ENCODE data around the gene GALNT4. TPM values are rescaled to one million over a fixed set of nuclear protein-coding genes. Genes with fewer than 3 reads are reported as not detected.

GALNT4 gene
- total and polyA plus RNA-seq, 10 of the 15 experiments (the other 5 are each of a cell fraction or from before 2014, with no cell fraction given): 0.90 to 2.9 (median 1.8) TPM

- H3K9ac ChIP-seq (ENCODE audit: control insufficient read depth, insufficient read depth, low read length): no peak overlapping the region
- H3K79me2 ChIP-seq (ENCODE audit: control insufficient read depth, insufficient read depth, low read length): no peaks in the 10 kb centered on the region
- no TSS peak for BruUV-seq (replicated peaks)
- intact Hi-C loops (cut with micrococcal nuclease; ENCODE audit: unreplicated experiment): no loop called here
- ChIA-PET CTCF (no interaction called here), SMC1A (ENCODE audit: uncharacterized antibody, unreplicated experiment) (no interaction called here), RAD21 (ENCODE audit: unreplicated experiment) (no interaction called here), POLR2A (no interaction called here)
- H3K36me3 ChIP-seq (ENCODE audit: control insufficient read depth in 2 of 2, insufficient read depth in 2 of 2, low read length in 1 of 2): no peaks in the 10 kb centered on the region
- H3K27me3 ChIP-seq (replicated peaks in 1 of 2; ENCODE audit: control insufficient read depth in 2 of 2, insufficient read depth in 2 of 2, low read length in 1 of 2): no peaks in the 10 kb centered on the region
- H3K4me3 ChIP-seq: no peak overlapping the region
- no peaks in the 10 kb centered on the region for H4K20me1 ChIP-seq (ENCODE audit: control insufficient read depth, insufficient read depth)
- WGBS (ENCODE audit: insufficient coverage, insufficient replicate concordance, low lambda C conversion rate, missing lambda C conversion rate): 70% methylated on average over 1 of the region's 1 CpG
- in situ Hi-C loops (cut with MboI): no loop called here
- no peak overlapping the region for H3K4me2 ChIP-seq (ENCODE audit: control insufficient read depth, insufficient read depth)
- ATAC-seq: no peak
- H3K27ac ChIP-seq (ENCODE audit: control insufficient read depth, insufficient read depth): no peak overlapping the region
- no peak overlapping the region for H2AFZ ChIP-seq (ENCODE audit: control insufficient read depth, low read depth, low read length)
- no peak for FAIRE-seq
- TF ChIP-seq NFIC (IDR thresholded peaks at IDR 0.05; ENCODE audit: low read depth, low read length): no peak
- TF ChIP-seq ZBED1 (IDR thresholded peaks at IDR 0.05; ENCODE audit: borderline replicate concordance): no peak
- TF ChIP-seq GABPA (IDR thresholded peaks at IDR 0.05; ENCODE audit: low read depth): no peak
- no peak for TF ChIP-seq NR2C1 (IDR thresholded peaks at IDR 0.05)
- TF ChIP-seq BCL3 (IDR thresholded peaks at IDR 0.05; ENCODE audit: borderline replicate concordance, insufficient read depth, low read depth, low read length, poor library complexity, severe bottlenecking): no peak
- TF ChIP-seq ZZZ3 (IDR thresholded peaks at IDR 0.05; ENCODE audit: control insufficient read depth, insufficient read length, low read depth): no peak
- no peak for TF ChIP-seq E2F4 (IDR thresholded peaks at IDR 0.05; ENCODE audit: low read depth, low read length)
- no peak for TF ChIP-seq HSF1 (IDR thresholded peaks at IDR 0.05; ENCODE audit: low read depth, low read length)
- no peak for TF ChIP-seq ATF2 (IDR thresholded peaks at IDR 0.05; ENCODE audit: low read length)
- TF ChIP-seq IRF4 (IDR thresholded peaks at IDR 0.05; ENCODE audit: low read depth, low read length): no peak
- no peak for TF ChIP-seq EED (IDR thresholded peaks at IDR 0.05; ENCODE audit: low read depth)
- no peak for TF ChIP-seq ZBTB4 (CRISPR knock-in tag; IDR thresholded peaks at IDR 0.05)
- TF ChIP-seq SPI1 (IDR thresholded peaks at IDR 0.05; ENCODE audit: borderline replicate concordance, insufficient read depth, low read depth, low read length): no peak
- DNase-seq (ENCODE audit: low read depth, low spot score): no peak
- peaks cover 3% of the 10 kb centered on the region; the same call in 1 of the 2 replicates for H3K4me1 ChIP-seq (ENCODE audit: control insufficient read depth, insufficient read depth, low read length)
- H3K9me3 ChIP-seq (replicated peaks; ENCODE audit: control insufficient read depth, insufficient read depth, low read length): no peaks in the 10 kb centered on the region
Measured at GRCh38 chr12:89490922-89491321, 33.7 kb downstream of the GALNT4 start.
